HG02943 (cell line): ENCODE results near the gene FAM171A2.
"Not testable (repeated sequence)": the region's sequence is repeated elsewhere in the genome, so short reads cannot be mapped to it uniquely, and the experiment has no call there.

ENCODE experiments used
- ATAC-seq: cut with Tn5 transposase; IDR thresholded peaks from one replicate; pipeline ENCODE4 v1.9.1; 2021; ENCODE audit warnings: mild to moderate bottlenecking, low read depth, moderate library complexity; ENCODE audit not compliant: unreplicated experiment

The FAM171A2 gene

GRCh38 chr17:44363613-44364159 is at the start of gene FAM171A2:
Gene FAM171A2 (minus strand): TSS chr17:44363853. CDS start chr17:44363714, 139 bp downstream.
- no peak for ATAC-seq

GRCh38 chr17:44409309-44410028 is 45.8 kb upstream of the FAM171A2 start:
- no peak for ATAC-seq

DNA sequence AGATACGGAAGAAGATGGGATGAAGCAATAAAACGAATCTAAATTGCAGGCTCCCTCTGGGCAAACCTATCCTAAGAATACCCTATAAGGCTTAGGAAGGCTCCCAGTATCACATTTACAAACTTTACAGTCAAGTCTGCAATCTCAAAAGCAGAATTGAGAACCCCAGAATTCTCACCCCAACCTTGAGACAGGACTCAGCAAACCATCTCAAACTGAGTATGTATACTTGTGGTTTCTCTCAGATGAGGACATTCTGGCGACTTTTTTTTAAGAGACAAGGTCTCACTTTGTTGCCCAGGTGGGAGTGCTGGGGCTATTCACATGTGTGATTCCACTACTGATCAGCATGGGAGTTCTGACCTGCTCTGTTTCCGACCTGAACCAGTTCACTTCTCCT is 45.1 kb upstream of the FAM171A2 start:
- no peak for ATAC-seq

GRCh38 chr17:44402564-44403172 is 39.0 kb upstream of the FAM171A2 start:
- ATAC-seq: no peak

GRCh38 chr17:44400226-44400847 is 36.7 kb upstream of the FAM171A2 start:
- no peak for ATAC-seq

DNA sequence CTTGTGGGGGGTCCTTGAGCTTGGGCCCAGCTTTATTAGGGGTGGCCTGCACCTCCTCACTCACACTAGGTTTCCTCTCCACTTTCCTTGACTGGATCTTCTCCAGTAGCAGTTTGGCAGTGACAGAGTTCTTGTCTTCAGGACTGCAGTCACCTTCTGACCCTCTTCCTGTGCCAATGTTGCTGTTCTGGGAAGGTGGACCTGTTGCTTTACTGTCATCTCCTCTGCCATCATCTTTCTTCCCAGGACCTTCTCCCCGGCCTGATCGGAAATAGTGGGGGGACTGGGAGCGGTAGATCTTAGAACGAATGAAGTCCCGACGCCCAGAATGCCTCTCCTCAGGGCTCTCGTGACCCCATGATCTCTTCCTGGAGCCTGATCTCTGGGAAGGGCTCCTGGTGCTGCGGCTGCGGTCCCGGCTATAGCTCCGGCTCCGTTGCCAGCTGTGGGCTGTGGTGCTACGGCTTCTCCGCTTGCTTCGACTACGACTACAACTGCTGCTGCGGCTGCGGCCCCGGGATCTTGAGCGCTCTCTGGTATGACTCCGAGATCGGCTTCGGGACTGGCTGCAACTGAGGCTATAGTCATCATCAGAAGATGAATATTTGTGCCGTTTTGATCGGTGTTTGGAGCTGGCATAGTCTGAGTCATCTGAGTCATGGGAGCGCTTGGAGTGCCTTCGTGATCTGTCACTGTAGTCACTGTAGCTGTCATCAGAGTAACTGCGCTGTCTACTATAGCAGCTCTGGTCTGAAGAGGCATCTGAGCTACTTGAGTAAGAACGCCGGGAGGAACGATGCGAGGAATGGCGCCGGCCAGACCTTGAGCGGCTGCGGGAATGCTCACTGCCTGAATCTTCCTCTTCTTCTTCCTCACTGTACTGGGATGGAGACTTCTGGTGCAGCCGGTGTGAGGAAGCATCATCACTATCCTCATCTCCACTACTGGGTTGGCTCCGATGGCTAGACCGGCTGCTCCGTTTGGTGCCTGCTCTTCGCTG is 35.3 kb upstream of the FAM171A2 start:
- no peak for ATAC-seq

DNA sequence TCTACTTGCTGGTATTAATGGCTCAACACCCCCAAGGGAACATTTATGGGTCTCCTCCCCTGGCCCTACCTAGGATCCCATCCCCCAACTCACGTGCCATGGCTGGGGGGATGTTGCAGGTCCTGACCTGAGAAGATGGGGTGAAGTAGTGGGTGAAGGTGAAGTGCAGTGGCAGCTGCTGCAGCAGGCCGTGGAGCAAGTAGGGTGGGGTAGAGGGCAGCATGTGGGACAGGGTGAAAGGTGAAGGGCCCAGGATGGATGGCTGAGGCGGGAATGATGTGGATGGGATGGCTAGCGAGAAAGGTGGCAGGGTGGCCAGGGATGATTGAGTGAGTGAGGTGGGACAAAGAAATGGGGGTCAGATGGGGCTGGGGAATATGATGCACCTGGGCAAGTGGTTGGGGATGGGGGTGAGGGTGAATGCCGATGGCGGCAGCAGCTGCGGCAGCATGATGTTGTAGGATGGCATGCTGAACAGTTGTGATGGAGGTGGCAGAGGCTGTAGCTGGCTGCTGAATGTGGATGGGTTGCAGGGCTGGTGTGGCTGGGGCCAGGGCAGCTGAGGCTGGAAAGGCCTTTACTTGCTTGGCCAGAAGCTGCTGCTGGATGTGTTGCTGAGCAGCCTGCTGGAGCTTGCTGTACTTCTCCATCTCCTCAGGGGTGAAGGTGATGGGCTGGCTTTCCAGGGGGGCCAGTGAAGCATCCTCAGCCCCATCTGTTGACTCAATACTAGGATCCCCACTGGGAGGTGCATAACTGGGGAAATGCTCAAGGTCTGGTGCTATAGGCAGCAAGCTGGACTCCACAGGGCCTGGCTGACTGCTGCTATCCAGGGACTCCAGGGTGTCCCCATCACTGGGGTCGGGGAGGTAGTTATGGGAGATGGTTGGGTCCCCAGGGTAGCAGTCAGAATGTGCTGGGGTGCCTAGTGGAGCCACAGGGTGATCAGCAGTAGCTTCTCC is 34.1 kb upstream of the FAM171A2 start:
- ATAC-seq: no peak

- ATAC-seq: no peak
These were observed 33.3 kb upstream of the FAM171A2 start for GRCh38 chr17:44396946-44397345.

- no peak for ATAC-seq
These were observed 31.2 kb upstream of the FAM171A2 start for GRCh38 chr17:44394833-44395232.

- not testable (repeated sequence) for ATAC-seq
These were observed 30.5 kb upstream of the FAM171A2 start for GRCh38 chr17:44394112-44394511.

DNA sequence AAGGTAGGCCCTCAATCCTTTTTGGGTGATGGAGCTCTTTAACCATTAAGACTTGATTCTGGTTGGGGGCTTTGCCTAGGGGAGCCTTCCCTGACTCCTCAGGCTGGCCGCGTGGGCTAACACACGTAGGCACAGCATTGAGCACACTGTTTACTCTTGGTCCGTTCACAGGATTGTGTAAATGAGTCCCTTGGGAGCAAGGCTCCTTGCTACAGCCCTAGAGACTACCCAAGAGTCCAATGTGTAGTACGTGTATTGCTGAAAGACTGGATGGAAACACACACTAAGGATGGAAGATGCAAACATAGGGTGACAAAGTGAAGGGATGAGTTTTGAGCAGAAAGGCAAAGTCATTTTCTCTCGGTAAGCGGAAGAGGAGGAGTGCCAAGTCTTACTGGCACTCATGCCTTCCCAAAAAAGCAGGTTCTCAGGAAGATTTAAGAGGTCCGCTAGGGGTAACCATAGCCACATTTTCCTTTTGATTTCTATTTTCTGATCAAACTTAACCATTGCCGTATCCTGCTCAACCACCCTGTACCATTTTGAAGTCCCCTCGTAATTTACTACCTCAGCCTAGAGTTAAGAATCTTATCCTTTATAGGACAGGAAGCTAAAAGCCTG is 26.7 kb upstream of the FAM171A2 start:
- ATAC-seq: no peak

- no peak for ATAC-seq
These were observed 26.1 kb upstream of the FAM171A2 start for GRCh38 chr17:44389723-44390202.

- ATAC-seq: no peak
These were observed 25.6 kb upstream of the FAM171A2 start, which contains the start of gene ITGA2B for GRCh38 chr17:44389281-44389680. Gene ITGA2B (minus strand): TSS chr17:44389649. CDS start chr17:44389473, 176 bp downstream.

- no peak for ATAC-seq
These were observed 24.2 kb upstream of the FAM171A2 start for GRCh38 chr17:44387804-44388203.

DNA sequence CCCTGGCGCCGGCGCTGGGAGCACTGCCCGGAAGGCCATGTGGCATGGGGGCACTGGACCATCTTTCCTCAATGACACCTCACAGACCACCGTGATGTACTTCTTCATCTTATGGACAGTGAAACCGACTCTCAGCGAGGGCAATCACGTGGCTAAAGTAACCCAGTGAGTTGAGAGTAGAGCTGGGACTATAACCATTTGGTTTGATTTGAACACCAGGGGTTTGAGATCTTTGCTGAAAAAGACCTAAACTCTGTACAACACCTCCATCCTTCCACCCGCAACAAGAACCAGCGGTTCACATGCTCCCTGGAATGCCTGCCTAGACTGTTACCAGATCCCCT is 22.5 kb upstream of the FAM171A2 start:
- ATAC-seq: no peak

GRCh38 chr17:44385287-44386181 is 21.9 kb upstream of the FAM171A2 start:
- ATAC-seq: no peak

- ATAC-seq: no peak
These were observed 21.2 kb upstream of the FAM171A2 start for GRCh38 chr17:44384823-44385286.
